GM20000 (cell line): ENCODE results near the gene GLRX2.

Experiments
- DNase-seq: peaks from one replicate; pipeline ENCODE4 v3.0.0; 2012; ENCODE audit warnings: low spot score
- TF ChIP-seq, protein P1 (sequence below): IDR thresholded peaks from 2 replicates; pipeline ENCODE4 v1.5.1; 2012; ENCODE audit warnings: mild to moderate bottlenecking, control low read depth; ENCODE audit errors: extremely low read depth, missing control alignments

GLRX2 gene

GRCh38 chr1:193094112-193094511 lies 11.1 kb downstream of the GLRX2 start:
- DNase-seq: no peak

DNA sequence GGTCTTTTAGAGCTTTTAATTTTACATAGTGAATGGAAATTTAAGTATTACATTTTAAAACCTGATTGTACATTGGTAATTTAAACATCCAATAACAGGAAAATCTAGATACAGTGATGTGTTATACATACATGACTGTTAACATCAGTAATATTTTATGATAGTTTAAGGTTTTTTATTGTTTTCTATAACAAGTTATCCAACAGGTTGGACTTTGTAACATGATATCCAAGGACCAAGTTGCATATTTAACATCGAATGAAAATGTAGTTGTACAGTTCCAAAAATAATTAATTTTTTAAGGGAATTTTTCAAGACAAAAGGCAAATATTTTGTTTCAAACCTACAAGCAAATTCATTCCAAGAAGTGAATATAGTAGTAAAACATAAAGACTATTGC lies 14.3 kb downstream of the GLRX2 start:
- DNase-seq: no peak
- TF ChIP-seq, protein P1, sequence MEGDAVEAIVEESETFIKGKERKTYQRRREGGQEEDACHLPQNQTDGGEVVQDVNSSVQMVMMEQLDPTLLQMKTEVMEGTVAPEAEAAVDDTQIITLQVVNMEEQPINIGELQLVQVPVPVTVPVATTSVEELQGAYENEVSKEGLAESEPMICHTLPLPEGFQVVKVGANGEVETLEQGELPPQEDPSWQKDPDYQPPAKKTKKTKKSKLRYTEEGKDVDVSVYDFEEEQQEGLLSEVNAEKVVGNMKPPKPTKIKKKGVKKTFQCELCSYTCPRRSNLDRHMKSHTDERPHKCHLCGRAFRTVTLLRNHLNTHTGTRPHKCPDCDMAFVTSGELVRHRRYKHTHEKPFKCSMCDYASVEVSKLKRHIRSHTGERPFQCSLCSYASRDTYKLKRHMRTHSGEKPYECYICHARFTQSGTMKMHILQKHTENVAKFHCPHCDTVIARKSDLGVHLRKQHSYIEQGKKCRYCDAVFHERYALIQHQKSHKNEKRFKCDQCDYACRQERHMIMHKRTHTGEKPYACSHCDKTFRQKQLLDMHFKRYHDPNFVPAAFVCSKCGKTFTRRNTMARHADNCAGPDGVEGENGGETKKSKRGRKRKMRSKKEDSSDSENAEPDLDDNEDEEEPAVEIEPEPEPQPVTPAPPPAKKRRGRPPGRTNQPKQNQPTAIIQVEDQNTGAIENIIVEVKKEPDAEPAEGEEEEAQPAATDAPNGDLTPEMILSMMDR: no peak

More at GRCh38 chr1:193094112-193094511, 11.1 kb downstream of the GLRX2 start:
- TF ChIP-seq, protein P1: no peak

DNA sequence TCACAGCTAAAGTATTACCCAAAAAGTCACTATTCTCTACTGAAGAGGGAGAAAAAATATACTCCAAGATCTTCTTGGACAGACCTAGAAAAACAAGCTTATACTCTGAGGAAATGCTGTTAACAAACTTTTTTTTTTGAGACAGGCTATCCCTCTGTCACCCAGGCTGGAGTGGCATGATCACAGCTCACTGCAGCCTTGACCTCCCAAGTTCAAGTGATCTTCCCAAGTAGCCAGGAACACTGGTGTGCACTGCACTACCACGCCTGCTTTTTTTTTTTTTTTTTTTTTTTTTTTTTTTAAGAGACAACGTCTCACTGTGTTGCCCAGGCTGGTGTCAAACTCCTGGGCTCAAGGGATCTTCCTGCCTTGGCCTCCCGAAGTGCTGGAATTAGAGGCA lies 17.3 kb downstream of the GLRX2 start:
- DNase-seq: no peak
- TF ChIP-seq, protein P1: no peak

DNA sequence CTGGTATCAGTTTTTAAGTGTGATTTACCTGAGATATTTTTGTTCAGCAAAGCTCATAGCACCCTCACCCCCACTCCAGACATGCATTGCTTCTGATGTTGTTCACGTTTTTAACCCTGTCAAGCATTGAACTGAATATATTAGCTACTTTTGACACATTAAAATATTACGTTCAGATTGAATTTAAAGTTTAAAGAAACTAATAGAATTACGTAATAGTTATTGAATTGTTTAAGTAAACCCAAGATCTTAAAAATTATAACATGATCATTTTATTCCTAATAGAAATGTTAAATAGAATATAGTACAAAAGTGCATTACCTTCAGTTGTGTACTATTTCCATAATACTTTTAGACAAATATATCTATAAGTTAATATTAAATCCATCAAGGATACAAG lies 18.9 kb downstream of the GLRX2 start:
- TF ChIP-seq, protein P1: no peak
- DNase-seq: no peak

DNA sequence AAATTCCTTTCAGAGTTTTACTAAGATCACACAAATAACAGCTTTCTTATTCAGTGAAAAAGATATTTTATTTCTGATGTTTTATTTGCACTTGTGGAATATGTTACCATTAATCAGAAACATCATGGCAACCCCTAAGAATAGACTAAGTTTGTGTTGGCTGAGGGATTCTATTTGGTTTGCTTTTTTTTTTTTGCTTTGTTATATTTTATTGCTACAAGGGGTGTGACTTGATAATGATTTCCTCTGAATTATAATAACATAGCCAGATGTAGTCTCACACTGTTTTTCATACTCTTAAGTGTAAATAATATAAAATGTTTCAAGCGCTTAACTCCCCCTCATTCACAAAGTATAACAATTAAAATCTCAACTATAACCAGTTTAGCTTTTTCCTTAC lies 20.0 kb downstream of the GLRX2 start:
- TF ChIP-seq, protein P1: no peak

DNA sequence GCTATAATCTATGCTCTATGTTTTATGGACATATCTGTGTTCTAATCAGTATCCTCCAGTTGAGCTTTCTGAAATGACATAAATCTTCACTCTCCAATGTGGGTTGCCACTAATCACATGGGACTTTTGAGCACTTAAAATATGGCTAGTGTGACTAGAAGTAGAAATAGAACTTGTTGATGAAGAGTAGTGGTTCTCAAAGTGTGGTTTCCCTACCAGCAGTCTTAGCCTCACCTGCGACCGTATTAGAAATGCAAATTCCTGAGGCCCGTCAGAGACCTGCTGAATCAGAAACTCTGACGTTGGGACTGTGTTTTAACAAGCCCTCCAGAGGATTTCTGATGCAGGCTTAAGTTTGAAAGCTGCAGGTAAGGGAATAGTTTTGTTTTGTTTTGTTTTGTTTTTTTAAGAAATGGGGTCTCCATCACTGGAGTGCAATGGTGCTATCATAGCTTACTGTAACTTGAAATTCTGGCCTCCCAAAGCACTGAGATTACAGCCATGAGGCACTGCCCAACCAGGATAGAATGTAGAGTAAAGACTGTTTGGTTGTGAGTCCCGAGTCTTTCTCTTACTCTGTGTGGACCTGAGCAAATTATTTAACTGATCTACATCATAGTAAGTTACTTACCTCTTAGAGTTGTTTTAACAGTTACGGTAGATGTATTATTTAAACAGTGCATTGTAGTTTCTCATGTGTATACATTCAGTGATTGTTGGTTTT lies 21.7 kb downstream of the GLRX2 start:
- DNase-seq: peak; percentile 42
- TF ChIP-seq, protein P1: no peak

More for the DNA sequence above, 20.0 kb downstream of the GLRX2 start:
- DNase-seq: no peak

- TF ChIP-seq, protein P1: no peak
- no peak for DNase-seq
Measured at GRCh38 chr1:193079187-193079586, 26.0 kb downstream of the GLRX2 start.
